GM19023 (cell line): ENCODE data around the gene INSC.
A peak's percentile ranks its signal among the peaks of the same experiment; 100 is the strongest.

Source experiments
- ATAC-seq: cut with Tn5 transposase; IDR thresholded peaks from one replicate; pipeline ENCODE4 v1.9.1; 2021; ENCODE audit warnings: mild to moderate bottlenecking, moderate library complexity; ENCODE audit not compliant: unreplicated experiment

The INSC gene

GRCh38 chr11:15208378-15209222, 93.9 kb downstream of the INSC start:
- peak; percentile 93 for ATAC-seq

- no peak for ATAC-seq
Measured at GRCh38 chr11:15212876-15213275, 98.2 kb downstream of the INSC start.

- ATAC-seq, result no peak
Measured at GRCh38 chr11:15213471-15214231, 98.9 kb downstream of the INSC start.

GRCh38 chr11:15215005-15215404, 100.3 kb downstream of the INSC start:
- ATAC-seq, result no peak

- no peak for ATAC-seq
Measured at GRCh38 chr11:15216678-15217077, 102.0 kb downstream of the INSC start.

- no peak for ATAC-seq
Measured at GRCh38 chr11:15217416-15217815, 102.7 kb downstream of the INSC start.

GRCh38 chr11:15222777-15223176, 108.1 kb downstream of the INSC start:
- no peak for ATAC-seq

- ATAC-seq, result no peak
Measured at GRCh38 chr11:15223318-15223717, 108.6 kb downstream of the INSC start.

GRCh38 chr11:15224466-15224865, 109.7 kb downstream of the INSC start:
- ATAC-seq, result no peak

- no peak for ATAC-seq
Measured at GRCh38 chr11:15227011-15227410, 112.3 kb downstream of the INSC start.

- no peak for ATAC-seq
Measured at GRCh38 chr11:15228331-15228849, 113.7 kb downstream of the INSC start.

GRCh38 chr11:15229069-15229468, 114.3 kb downstream of the INSC start:
- ATAC-seq, result no peak

- no peak for ATAC-seq
Measured at GRCh38 chr11:15232496-15232895, 117.8 kb downstream of the INSC start.

- no peak for ATAC-seq
Measured at GRCh38 chr11:15233371-15234165, 118.8 kb downstream of the INSC start.

- no peak for ATAC-seq
Measured at GRCh38 chr11:15234796-15235195, 120.1 kb downstream of the INSC start.

- ATAC-seq, result no peak
Measured at GRCh38 chr11:15236559-15236958, 121.8 kb downstream of the INSC start.

GRCh38 chr11:15238856-15239255, 124.1 kb downstream of the INSC start:
- no peak for ATAC-seq

- ATAC-seq, result no peak
Measured at GRCh38 chr11:15248749-15249148, 134.0 kb downstream of the INSC start.

GRCh38 chr11:15258433-15259165, 143.9 kb downstream of the INSC start:
- no peak for ATAC-seq

- ATAC-seq, result no peak
Measured at GRCh38 chr11:15266999-15267398, 152.3 kb downstream of the INSC start.
